HepG2 (cell line): Measurements from ENCODE around the gene CDYL. TPM values are rescaled to one million over a fixed set of nuclear protein-coding genes. Genes with fewer than 3 reads are reported as not detected.

Experiments
- FOXK1 ChIP-seq: sonication (generic); formaldehyde crosslinking; IDR thresholded peaks from 2 replicates; pipeline ENCODE4 v1.4.0; 2020; ENCODE audit warnings: low read depth, missing genetic modification reagents, borderline replicate concordance
- GTF3A ChIP-seq: sonication (generic); formaldehyde crosslinking; conservative IDR thresholded peaks from 2 replicates; pipeline ENCODE4 v1.4.0; 2020; ENCODE audit warnings: mild to moderate bottlenecking, missing genetic modification reagents
- KAT7 ChIP-seq: IDR thresholded peaks from 2 replicates; pipeline ENCODE4 v1.6.1; 2018; ENCODE audit warnings: borderline replicate concordance, missing compliant biosample characterization
- KDM3A ChIP-seq: IDR thresholded peaks from 2 replicates; pipeline ENCODE4 v1.6.1; 2018; ENCODE audit warnings: low read depth, missing compliant biosample characterization
- MTF1 ChIP-seq: sonication (generic); formaldehyde crosslinking; IDR thresholded peaks from 2 replicates; pipeline ENCODE4 v1.5.0; 2020; ENCODE audit warnings: missing genetic modification reagents
- PRMT3 ChIP-seq: sonication (generic); formaldehyde crosslinking; IDR thresholded peaks from 2 replicates; pipeline ENCODE4 v1.8.1; 2022; ENCODE audit warnings: low read depth, mild to moderate bottlenecking, moderate library complexity, missing genetic modification reagents, borderline replicate concordance
- ZNF431 ChIP-seq: sonication (generic); formaldehyde crosslinking; IDR thresholded peaks from 2 replicates; pipeline ENCODE4 v1.9.0; 2022; ENCODE audit warnings: missing genetic modification reagents, low read depth, mild to moderate bottlenecking, borderline replicate concordance
- ZNF441 ChIP-seq: sonication (generic); formaldehyde crosslinking; IDR thresholded peaks from 2 replicates; pipeline ENCODE4 v1.7.0; 2021; ENCODE audit warnings: missing genetic modification reagents, borderline replicate concordance
- ZNF572 ChIP-seq: sonication (generic); formaldehyde crosslinking; IDR thresholded peaks from 2 replicates; pipeline ENCODE4 v1.5.1; 2020; ENCODE audit warnings: mild to moderate bottlenecking, missing genetic modification reagents
- ZNF816 ChIP-seq: sonication (generic); formaldehyde crosslinking; IDR thresholded peaks from 2 replicates; pipeline ENCODE4 v1.8.0; 2022; ENCODE audit warnings: missing genetic modification reagents, mild to moderate bottlenecking, borderline replicate concordance
- polyA plus RNA-seq, 8 experiments: library from polyadenylated mRNA; depleted of rRNA in 3 of 8; stranded (reverse) in 7 of 8; unstranded in 1 of 8; fragments of >200 nt; fragmentation: Illumina TruSeq in 4 of 8; extraction: Trizol in 4 of 8; gene quantifications; 2 replicates each; pipeline versions ENCODE4 v1.2.1 to v1.2.3, GENCODE V29; 2011 to 2016; ENCODE audit warnings: low read depth in 4 of 8, missing spikeins in 1 of 8, mixed read lengths in 1 of 8; ENCODE audit not compliant: insufficient read depth in 1 of 8
- total RNA-seq, 5 experiments: library from RNA; depleted of rRNA; stranded (reverse); fragments of >200 nt; fragmentation: Illumina TruSeq; extraction: Trizol; gene quantifications; 2 replicates each; pipeline ENCODE4 v1.2.3, GENCODE V29; 2016; ENCODE audit warnings: low read depth in 1 of 5
- TF ChIP-seq, protein P1 (sequence below): sonication (generic); formaldehyde crosslinking; IDR thresholded peaks from 2 replicates; pipeline ENCODE4 v1.4.0; 2020; ENCODE audit warnings: mild to moderate bottlenecking, missing genetic modification reagents
- TF ChIP-seq, protein P2 (sequence below): sonication (generic); formaldehyde crosslinking; IDR thresholded peaks from 2 replicates; pipeline ENCODE4 v1.4.0; 2020; ENCODE audit warnings: missing genetic modification reagents
- TF ChIP-seq, protein P3 (sequence below): sonication (generic); formaldehyde crosslinking; conservative IDR thresholded peaks from 2 replicates; pipeline ENCODE4 v1.4.0; 2020; ENCODE audit warnings: missing genetic modification reagents
- TF ChIP-seq, protein P4 (sequence below): sonication (generic); formaldehyde crosslinking; IDR thresholded peaks from 2 replicates; pipeline ENCODE4 v1.8.1; 2023; ENCODE audit warnings: mild to moderate bottlenecking, missing genetic modification reagents
- TF ChIP-seq, protein P5 (sequence below): sonication (generic); formaldehyde crosslinking; conservative IDR thresholded peaks from 2 replicates; pipeline ENCODE4 v1.4.0; 2020; ENCODE audit warnings: mild to moderate bottlenecking, missing genetic modification reagents, moderate library complexity
- TF ChIP-seq, protein P6 (sequence below): sonication (generic); formaldehyde crosslinking; IDR thresholded peaks from 2 replicates; pipeline ENCODE4 v1.5.1; 2020; ENCODE audit warnings: missing genetic modification reagents, mild to moderate bottlenecking, borderline replicate concordance

Gene CDYL
- total and polyA plus RNA-seq, 2 of the 13 experiments (the other 11 are each of a cell fraction or from before 2014, with no cell fraction given) = 22.8 to 105 TPM

DNA sequence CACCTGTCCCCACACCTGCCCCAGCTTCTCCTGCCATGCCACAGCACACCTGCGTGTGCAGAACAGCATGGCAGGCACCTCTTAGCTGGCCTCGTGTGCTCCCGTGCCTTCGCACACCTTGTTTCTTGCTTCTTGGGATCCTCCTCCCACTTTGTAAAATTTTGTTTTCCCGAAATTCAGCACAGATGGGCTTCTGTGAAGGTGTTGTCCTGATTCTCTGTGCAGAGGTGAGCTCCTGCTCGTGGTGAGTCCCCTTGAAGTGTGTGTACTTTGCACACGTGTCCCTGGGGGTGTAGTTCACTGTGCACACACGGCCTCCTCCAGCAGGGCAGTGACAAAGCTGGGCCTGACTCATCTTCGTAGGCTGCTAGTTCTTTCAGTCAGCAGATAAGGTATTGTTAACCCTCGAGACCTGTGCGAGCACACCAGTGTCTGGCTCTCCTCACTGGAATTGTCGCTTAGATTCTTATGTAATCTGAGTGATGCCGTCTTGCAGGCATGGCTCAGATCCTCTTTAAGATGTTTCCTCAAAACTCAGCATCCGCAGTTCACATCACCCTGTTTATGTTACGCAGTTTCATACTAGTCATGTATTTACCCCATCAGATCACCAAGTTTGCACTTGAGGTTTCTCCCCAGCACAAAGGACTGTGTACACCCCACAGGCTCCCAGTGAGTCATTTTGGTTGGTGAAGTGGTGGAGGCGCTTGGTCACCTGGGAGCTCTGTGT is 77.7 kb downstream of the CDYL start (continued):
- TF ChIP-seq, protein P1, sequence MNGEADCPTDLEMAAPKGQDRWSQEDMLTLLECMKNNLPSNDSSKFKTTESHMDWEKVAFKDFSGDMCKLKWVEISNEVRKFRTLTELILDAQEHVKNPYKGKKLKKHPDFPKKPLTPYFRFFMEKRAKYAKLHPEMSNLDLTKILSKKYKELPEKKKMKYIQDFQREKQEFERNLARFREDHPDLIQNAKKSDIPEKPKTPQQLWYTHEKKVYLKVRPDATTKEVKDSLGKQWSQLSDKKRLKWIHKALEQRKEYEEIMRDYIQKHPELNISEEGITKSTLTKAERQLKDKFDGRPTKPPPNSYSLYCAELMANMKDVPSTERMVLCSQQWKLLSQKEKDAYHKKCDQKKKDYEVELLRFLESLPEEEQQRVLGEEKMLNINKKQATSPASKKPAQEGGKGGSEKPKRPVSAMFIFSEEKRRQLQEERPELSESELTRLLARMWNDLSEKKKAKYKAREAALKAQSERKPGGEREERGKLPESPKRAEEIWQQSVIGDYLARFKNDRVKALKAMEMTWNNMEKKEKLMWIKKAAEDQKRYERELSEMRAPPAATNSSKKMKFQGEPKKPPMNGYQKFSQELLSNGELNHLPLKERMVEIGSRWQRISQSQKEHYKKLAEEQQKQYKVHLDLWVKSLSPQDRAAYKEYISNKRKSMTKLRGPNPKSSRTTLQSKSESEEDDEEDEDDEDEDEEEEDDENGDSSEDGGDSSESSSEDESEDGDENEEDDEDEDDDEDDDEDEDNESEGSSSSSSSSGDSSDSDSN = 0 out of 2 replicates have a peak, but pooled peaks have one; percentile 19
- TF ChIP-seq, protein P2, sequence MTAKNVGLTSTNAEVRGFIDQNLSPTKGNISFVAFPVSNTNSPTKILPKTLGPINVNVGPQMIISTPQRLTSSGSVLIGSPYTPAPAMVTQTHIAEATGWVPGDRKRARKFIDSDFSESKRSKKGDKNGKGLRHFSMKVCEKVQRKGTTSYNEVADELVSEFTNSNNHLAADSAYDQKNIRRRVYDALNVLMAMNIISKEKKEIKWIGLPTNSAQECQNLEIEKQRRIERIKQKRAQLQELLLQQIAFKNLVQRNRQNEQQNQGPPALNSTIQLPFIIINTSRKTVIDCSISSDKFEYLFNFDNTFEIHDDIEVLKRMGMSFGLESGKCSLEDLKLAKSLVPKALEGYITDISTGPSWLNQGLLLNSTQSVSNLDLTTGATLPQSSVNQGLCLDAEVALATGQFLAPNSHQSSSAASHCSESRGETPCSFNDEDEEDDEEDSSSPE = no peak
- TF ChIP-seq ZNF431 (no peak), FOXK1 (CRISPR knock-in tag) (no peak), MTF1 (no peak), ZNF441 (CRISPR knock-in tag) (no peak), ZNF572 (CRISPR knock-in tag) (0 out of 2 replicates have a peak, but pooled peaks have one; percentile 24), GTF3A (CRISPR knock-in tag) (no peak), KDM3A (CRISPR knock-in tag) (no peak), PRMT3 (CRISPR knock-in tag) (no peak), KAT7 (CRISPR knock-in tag) (no peak), ZNF816 (CRISPR knock-in tag) (no peak)
- TF ChIP-seq, protein P3, sequence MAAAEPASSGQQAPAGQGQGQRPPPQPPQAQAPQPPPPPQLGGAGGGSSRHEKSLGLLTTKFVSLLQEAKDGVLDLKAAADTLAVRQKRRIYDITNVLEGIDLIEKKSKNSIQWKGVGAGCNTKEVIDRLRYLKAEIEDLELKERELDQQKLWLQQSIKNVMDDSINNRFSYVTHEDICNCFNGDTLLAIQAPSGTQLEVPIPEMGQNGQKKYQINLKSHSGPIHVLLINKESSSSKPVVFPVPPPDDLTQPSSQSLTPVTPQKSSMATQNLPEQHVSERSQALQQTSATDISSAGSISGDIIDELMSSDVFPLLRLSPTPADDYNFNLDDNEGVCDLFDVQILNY (CRISPR knock-in tag) = no peak
- TF ChIP-seq, protein P4, sequence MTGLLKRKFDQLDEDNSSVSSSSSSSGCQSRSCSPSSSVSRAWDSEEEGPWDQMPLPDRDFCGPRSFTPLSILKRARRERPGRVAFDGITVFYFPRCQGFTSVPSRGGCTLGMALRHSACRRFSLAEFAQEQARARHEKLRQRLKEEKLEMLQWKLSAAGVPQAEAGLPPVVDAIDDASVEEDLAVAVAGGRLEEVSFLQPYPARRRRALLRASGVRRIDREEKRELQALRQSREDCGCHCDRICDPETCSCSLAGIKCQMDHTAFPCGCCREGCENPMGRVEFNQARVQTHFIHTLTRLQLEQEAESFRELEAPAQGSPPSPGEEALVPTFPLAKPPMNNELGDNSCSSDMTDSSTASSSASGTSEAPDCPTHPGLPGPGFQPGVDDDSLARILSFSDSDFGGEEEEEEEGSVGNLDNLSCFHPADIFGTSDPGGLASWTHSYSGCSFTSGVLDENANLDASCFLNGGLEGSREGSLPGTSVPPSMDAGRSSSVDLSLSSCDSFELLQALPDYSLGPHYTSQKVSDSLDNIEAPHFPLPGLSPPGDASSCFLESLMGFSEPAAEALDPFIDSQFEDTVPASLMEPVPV (CRISPR knock-in tag) = no peak
- TF ChIP-seq, protein P5, sequence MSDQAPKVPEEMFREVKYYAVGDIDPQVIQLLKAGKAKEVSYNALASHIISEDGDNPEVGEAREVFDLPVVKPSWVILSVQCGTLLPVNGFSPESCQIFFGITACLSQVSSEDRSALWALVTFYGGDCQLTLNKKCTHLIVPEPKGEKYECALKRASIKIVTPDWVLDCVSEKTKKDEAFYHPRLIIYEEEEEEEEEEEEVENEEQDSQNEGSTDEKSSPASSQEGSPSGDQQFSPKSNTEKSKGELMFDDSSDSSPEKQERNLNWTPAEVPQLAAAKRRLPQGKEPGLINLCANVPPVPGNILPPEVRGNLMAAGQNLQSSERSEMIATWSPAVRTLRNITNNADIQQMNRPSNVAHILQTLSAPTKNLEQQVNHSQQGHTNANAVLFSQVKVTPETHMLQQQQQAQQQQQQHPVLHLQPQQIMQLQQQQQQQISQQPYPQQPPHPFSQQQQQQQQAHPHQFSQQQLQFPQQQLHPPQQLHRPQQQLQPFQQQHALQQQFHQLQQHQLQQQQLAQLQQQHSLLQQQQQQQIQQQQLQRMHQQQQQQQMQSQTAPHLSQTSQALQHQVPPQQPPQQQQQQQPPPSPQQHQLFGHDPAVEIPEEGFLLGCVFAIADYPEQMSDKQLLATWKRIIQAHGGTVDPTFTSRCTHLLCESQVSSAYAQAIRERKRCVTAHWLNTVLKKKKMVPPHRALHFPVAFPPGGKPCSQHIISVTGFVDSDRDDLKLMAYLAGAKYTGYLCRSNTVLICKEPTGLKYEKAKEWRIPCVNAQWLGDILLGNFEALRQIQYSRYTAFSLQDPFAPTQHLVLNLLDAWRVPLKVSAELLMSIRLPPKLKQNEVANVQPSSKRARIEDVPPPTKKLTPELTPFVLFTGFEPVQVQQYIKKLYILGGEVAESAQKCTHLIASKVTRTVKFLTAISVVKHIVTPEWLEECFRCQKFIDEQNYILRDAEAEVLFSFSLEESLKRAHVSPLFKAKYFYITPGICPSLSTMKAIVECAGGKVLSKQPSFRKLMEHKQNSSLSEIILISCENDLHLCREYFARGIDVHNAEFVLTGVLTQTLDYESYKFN = 0 out of 2 replicates have a peak, but pooled peaks have one; percentile 28
- TF ChIP-seq, protein P6, sequence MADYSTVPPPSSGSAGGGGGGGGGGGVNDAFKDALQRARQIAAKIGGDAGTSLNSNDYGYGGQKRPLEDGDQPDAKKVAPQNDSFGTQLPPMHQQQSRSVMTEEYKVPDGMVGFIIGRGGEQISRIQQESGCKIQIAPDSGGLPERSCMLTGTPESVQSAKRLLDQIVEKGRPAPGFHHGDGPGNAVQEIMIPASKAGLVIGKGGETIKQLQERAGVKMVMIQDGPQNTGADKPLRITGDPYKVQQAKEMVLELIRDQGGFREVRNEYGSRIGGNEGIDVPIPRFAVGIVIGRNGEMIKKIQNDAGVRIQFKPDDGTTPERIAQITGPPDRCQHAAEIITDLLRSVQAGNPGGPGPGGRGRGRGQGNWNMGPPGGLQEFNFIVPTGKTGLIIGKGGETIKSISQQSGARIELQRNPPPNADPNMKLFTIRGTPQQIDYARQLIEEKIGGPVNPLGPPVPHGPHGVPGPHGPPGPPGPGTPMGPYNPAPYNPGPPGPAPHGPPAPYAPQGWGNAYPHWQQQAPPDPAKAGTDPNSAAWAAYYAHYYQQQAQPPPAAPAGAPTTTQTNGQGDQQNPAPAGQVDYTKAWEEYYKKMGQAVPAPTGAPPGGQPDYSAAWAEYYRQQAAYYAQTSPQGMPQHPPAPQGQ (CRISPR knock-in tag) = no peak
